Measurements from ENCODE around the gene SRGAP2B. TPM values are rescaled to one million over a fixed set of nuclear protein-coding genes. Genes with fewer than 3 reads are reported as not detected.
"Not testable (repeated sequence)": the region's sequence is repeated elsewhere in the genome, so short reads cannot be mapped to it uniquely, and the experiment has no call there.

The SRGAP2B gene
- total RNA-seq, 2 donors from 2014 or later, result 7.5 to 9.6 TPM

- DNase-seq; H3K36me3 ChIP-seq (replicated peaks in 1 of 2; ENCODE audit: insufficient read depth in 1 of 2, low read depth in 2 of 2); H3K4me3 ChIP-seq; H3K4me1 ChIP-seq; intact Hi-C loops (cut with DNase I); H3K9me3 ChIP-seq; H3K27me3 ChIP-seq; ATAC-seq; H3K27ac ChIP-seq: not testable (repeated sequence)
- WGBS, 2 donors, result no CpG with 5 or more reads among the region's 2 CpGs
Observed at GRCh38 chr1:144948390-144948789, 146.7 kb downstream of the SRGAP2B start.

GRCh38 chr1:144947495-144947894, 147.6 kb downstream of the SRGAP2B start:
- ATAC-seq; H3K27ac ChIP-seq; H3K36me3 ChIP-seq (replicated peaks in 1 of 2; ENCODE audit: insufficient read depth in 1 of 2, low read depth in 2 of 2); H3K9me3 ChIP-seq; intact Hi-C loops (cut with DNase I); H3K4me1 ChIP-seq; H3K4me3 ChIP-seq; DNase-seq; H3K27me3 ChIP-seq: not testable (repeated sequence)
- 94% methylated on average over 1 of the region's 1 CpG; no CpG with 5 or more reads in 1 of the 2 donors for WGBS, 2 donors

GRCh38 chr1:144946525-144947480, 148.3 kb downstream of the SRGAP2B start:
- H3K27me3 ChIP-seq; H3K27ac ChIP-seq; H3K4me1 ChIP-seq; ATAC-seq; H3K4me3 ChIP-seq; H3K9me3 ChIP-seq; intact Hi-C loops (cut with DNase I); DNase-seq; H3K36me3 ChIP-seq (replicated peaks in 1 of 2; ENCODE audit: insufficient read depth in 1 of 2, low read depth in 2 of 2): not testable (repeated sequence)
- no CpG with 5 or more reads among the region's 8 CpGs for WGBS, 2 donors

GRCh38 chr1:144941710-144942109, 153.4 kb downstream of the SRGAP2B start:
- WGBS, 2 donors, result no CpG with 5 or more reads among the region's 1 CpG
- ATAC-seq; H3K9me3 ChIP-seq; DNase-seq; H3K36me3 ChIP-seq (replicated peaks in 1 of 2; ENCODE audit: insufficient read depth in 1 of 2, low read depth in 2 of 2); H3K4me1 ChIP-seq; H3K4me3 ChIP-seq; H3K27ac ChIP-seq; H3K27me3 ChIP-seq; intact Hi-C loops (cut with DNase I): not testable (repeated sequence)

- H3K36me3 ChIP-seq (replicated peaks in 1 of 2; ENCODE audit: insufficient read depth in 1 of 2, low read depth in 2 of 2); H3K4me3 ChIP-seq; DNase-seq; H3K9me3 ChIP-seq; intact Hi-C loops (cut with DNase I); ATAC-seq; H3K4me1 ChIP-seq; H3K27me3 ChIP-seq; H3K27ac ChIP-seq: not testable (repeated sequence)
- no CpG with 5 or more reads among the region's 2 CpGs for WGBS, 2 donors
Observed at GRCh38 chr1:144940054-144940453, 155.1 kb downstream of the SRGAP2B start.

GRCh38 chr1:144938627-144939026, 156.5 kb downstream of the SRGAP2B start:
- H3K4me1 ChIP-seq; H3K27me3 ChIP-seq; H3K36me3 ChIP-seq (replicated peaks in 1 of 2; ENCODE audit: insufficient read depth in 1 of 2, low read depth in 2 of 2); H3K9me3 ChIP-seq; H3K4me3 ChIP-seq; ATAC-seq; intact Hi-C loops (cut with DNase I); DNase-seq; H3K27ac ChIP-seq: not testable (repeated sequence)

GRCh38 chr1:144936186-144936732, 158.9 kb downstream of the SRGAP2B start:
- DNase-seq; H3K4me3 ChIP-seq; ATAC-seq; H3K9me3 ChIP-seq; H3K4me1 ChIP-seq; H3K36me3 ChIP-seq (replicated peaks in 1 of 2; ENCODE audit: insufficient read depth in 1 of 2, low read depth in 2 of 2); H3K27ac ChIP-seq; H3K27me3 ChIP-seq; intact Hi-C loops (cut with DNase I): not testable (repeated sequence)
- 88% methylated on average over 1 of the region's 4 CpGs; no CpG with 5 or more reads in 1 of the 2 donors for WGBS, 2 donors

GRCh38 chr1:144935310-144935709, 159.8 kb downstream of the SRGAP2B start:
- intact Hi-C loops (cut with DNase I); H3K27me3 ChIP-seq; DNase-seq; H3K36me3 ChIP-seq (replicated peaks in 1 of 2; ENCODE audit: insufficient read depth in 1 of 2, low read depth in 2 of 2); H3K27ac ChIP-seq; H3K4me3 ChIP-seq; H3K9me3 ChIP-seq; H3K4me1 ChIP-seq; ATAC-seq: not testable (repeated sequence)
- WGBS, 2 donors, result no CpG with 5 or more reads among the region's 3 CpGs

- H3K36me3 ChIP-seq (replicated peaks in 1 of 2; ENCODE audit: insufficient read depth in 1 of 2, low read depth in 2 of 2); H3K4me1 ChIP-seq; H3K4me3 ChIP-seq; ATAC-seq; H3K9me3 ChIP-seq; intact Hi-C loops (cut with DNase I); H3K27me3 ChIP-seq; DNase-seq; H3K27ac ChIP-seq: not testable (repeated sequence)
- WGBS, 2 donors, result 88% methylated on average over 3 of the region's 5 CpGs; no CpG with 5 or more reads in 1 of the 2 donors
Observed at GRCh38 chr1:144933014-144933413, 162.1 kb downstream of the SRGAP2B start.

- H3K27me3 ChIP-seq; H3K4me1 ChIP-seq; DNase-seq; H3K9me3 ChIP-seq; H3K27ac ChIP-seq; ATAC-seq; H3K36me3 ChIP-seq (replicated peaks in 1 of 2; ENCODE audit: insufficient read depth in 1 of 2, low read depth in 2 of 2); intact Hi-C loops (cut with DNase I); H3K4me3 ChIP-seq: not testable (repeated sequence)
- 85 to 90% methylated on average over 3 to 4 of the region's 5 CpGs for WGBS, 2 donors
Observed at GRCh38 chr1:144932153-144932552, 163.0 kb downstream of the SRGAP2B start.

GRCh38 chr1:144931553-144931952, 163.6 kb downstream of the SRGAP2B start:
- H3K36me3 ChIP-seq (replicated peaks in 1 of 2; ENCODE audit: insufficient read depth in 1 of 2, low read depth in 2 of 2); ATAC-seq; H3K4me3 ChIP-seq; DNase-seq; H3K9me3 ChIP-seq; H3K27ac ChIP-seq; H3K27me3 ChIP-seq; H3K4me1 ChIP-seq; intact Hi-C loops (cut with DNase I): not testable (repeated sequence)
- WGBS, 2 donors, result 29 to 31% methylated on average over 1 of the region's 1 CpG

All from body of pancreas (tissue), 4 donors.